Right ventricle myocardium superior (tissue), 1 donor: ENCODE measurements around the gene LMNB1. TPM values are rescaled to one million over a fixed set of nuclear protein-coding genes. Genes with fewer than 3 reads are reported as not detected.

Experiments used
- ATAC-seq: fragments of 200-7000 bp; cut with Tn5 transposase; one replicate; pipeline ENCODE4 v1.9.1; 2020; ENCODE audit warnings: mild to moderate bottlenecking; ENCODE audit not compliant: poor library complexity
- DNase-seq: peaks from one replicate; pipeline ENCODE4 v3.0.0-alpha.2; 2020
- intact Hi-C: fragments of 100-400 bp; cut with DNase I; formaldehyde crosslinking; loops from one replicate; pipeline ENCODE4 v1.11.2; 2022
- total RNA-seq: library from RNA; stranded (reverse); fragmentation: NEBNext Ultra II Directional; extraction: Animal tissue kit (Norgen Biotek cat#: 25700); gene quantifications from one replicate; pipeline ENCODE4 v1.2.1, GENCODE V29; 2021
- donor health status: DM: no; HTN: yes; CAD: no; lungs with severe emphysema.

LMNB1 gene
- total RNA-seq, 1 donor from 2014 or later: 2.6 TPM

DNA sequence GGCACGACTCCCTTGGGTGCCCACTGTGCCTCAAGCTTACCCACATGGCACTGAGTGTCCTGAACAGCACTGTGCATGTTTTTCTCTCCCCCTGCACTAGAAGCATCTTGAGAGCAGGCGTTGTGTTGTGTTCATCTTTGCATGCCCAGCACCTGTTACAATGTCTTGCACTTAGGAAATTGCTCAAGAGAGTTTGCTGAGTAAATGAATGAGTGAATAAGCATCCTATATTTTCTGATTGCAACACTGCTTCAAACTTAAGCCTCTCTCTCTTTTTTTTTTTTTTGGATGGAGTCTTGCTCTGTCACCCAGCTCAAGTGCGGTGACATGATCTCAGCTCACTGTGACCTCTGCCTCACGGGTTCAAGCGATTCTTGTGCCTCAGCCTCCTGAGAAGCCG lies 94.5 kb downstream of the LMNB1 start:
- ATAC-seq: no peak

DNA sequence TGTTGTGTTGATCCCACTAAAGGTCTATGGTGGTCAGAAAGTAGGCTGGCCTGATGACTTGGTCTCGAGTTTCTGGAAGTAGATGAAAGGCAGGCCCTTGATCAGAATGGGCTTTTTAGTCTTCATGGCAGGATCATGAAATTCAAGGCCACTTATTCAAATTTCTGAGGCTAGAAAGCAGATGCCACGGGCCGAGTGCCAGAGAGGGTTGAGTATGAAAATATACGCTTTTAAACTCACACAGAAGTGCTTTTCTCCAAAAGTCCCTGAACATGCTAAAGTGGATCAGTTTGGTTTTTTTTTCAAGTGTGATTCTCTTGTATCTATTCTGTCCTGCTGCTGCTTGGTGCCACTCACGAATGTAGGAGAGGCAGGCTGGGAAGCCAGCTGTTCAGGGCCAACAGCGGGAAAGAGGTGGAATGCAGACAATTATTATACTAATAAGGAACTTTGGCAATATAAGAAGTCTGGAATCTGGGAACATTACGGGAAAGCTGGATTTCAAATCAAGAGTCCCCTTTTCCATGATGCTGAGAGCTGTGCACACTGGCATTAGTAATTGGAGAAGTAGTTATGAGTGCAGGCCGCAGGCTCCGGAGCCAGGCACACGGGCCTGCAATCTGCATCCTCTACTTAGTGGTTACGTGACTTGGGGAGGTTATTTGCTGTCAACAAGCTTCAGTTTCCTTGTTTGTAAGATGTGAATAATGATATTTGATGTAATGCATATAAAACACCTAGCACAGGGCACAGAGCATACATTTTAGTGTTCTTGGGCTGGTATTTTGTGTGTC lies 95.8 kb downstream of the LMNB1 start:
- ATAC-seq: no peak
- intact Hi-C loops: no loop called here
- DNase-seq: no peak

More for the DNA sequence above, 94.5 kb downstream of the LMNB1 start:
- DNase-seq: no peak
- intact Hi-C loops: no loop called here

DNA sequence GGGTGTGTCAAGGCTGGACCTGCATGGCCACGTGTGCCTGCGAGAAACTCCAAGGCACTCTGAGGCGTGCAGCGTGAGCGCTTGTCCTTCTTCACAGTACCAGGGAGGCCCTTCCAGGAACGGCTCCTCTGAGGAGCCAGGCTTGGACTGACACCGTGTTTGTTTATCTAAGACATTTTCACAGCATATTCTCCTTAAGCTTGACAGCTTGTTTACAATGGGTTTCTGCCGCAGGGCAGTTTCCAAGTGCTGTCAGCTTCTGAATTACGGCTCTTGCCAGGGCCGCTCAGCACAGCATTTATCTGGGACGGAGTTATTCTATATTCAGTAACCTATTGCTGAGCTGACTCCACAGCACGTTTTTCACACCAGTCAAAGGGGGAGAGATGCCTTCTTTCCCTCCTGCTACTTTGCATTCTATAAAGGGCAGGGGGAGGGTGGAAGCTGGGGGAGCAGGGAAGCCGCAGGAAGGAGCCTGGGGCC lies 98.4 kb downstream of the LMNB1 start:
- ATAC-seq (peak; percentile 69), DNase-seq (no peak)
- intact Hi-C loops: no loop called here

DNA sequence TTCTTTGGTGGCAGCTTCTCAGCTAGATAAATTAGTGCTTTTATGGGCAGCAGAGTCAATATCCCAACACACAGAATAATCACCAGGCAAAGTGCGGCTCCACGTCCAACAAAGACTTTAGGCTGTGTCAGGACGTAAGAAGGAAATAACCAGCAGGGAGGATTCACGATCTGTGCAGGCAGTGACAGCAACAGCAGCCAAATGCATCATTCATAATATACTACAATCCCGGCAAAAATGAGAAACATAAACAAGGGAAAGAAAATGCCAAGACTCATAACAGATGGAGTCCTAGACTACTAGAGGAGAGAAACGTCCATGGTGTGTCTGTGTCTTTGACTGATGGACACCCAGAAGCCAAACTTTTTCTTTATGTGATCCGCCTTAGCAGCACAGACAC lies 100.7 kb downstream of the LMNB1 start:
- no peak for DNase-seq
- intact Hi-C loops: no loop called here

DNA sequence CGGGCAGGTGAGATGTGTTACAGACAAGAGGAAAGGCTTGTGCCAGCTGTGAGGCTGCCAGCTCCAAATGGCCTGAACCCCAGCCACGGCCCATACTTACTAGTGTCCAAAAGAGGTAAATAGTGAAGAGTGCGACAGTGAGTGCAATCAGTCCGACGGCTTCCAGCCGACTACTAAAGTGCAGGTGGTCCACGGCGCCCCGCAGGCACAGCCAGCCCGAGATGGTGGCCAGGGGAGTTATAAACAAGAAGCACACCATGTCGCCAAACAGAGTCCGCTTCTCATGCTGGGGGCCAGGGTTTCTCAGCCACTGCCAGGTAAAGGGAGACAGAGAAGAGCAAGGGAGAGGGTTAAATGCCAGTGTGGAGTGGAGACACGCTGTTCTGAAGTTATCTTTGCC lies 101.1 kb downstream of the LMNB1 start:
- DNase-seq: no peak
- peak; percentile 12 for ATAC-seq
- intact Hi-C loops: no loop called here

More for the DNA sequence above, 100.7 kb downstream of the LMNB1 start:
- no peak for ATAC-seq

DNA sequence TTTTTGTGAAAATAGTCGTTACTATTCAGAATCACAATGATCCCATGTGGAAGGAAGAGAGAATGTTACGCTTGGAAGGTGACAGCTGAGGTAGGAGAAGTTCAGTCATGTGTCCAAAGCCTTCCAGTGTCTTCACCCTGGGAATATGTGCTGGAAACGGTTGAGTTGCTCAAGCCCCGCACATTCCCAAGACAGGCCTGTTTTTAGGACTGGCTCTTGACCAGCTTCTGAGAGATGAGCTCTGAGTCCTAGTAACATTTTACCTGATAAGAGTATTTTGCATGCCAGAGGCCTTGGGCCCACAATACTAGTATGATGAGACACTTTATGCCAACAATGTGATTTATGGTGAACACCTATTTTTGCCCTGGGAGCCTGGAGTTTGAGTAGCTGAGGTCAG lies 101.7 kb downstream of the LMNB1 start:
- intact Hi-C loops: no loop called here
- DNase-seq (no peak), ATAC-seq (no peak)

DNA sequence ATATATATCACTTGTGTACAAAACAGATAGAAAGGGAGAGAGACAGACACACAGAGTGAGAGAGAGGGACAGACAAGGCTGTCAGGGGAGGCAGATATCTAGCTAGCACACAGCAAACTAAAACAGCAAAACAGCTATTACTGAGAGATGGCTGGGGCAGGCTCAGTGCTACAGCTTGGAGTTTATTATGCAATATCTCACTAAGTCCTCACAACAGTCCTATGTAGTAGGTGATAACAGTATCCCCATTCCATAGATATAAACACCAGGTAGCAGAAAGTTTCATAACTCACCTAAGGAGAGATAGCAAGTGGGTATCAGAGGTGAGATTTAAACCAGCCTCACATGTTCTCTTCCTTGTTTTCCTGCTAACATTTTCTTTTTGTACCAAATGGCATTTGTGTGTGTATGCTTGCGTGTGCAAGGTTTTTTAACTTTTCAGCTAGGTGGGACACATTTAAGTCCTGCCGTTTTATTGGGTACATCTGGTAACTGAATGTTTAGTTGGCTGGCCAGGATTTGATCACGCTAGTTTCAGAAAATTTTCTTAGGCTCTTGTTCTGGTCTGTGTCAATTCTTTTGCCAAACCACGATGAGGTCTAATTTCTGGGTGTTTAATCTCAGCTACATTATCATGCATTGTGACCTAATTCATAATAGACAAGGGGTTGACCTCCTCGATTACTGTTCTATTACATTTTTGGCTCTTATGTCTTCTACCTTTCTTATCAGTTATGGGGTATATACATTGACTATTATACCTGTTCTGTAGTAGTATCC lies 105.1 kb downstream of the LMNB1 start:
- DNase-seq: no peak
- intact Hi-C loops: no loop called here
- ATAC-seq: no peak

DNA sequence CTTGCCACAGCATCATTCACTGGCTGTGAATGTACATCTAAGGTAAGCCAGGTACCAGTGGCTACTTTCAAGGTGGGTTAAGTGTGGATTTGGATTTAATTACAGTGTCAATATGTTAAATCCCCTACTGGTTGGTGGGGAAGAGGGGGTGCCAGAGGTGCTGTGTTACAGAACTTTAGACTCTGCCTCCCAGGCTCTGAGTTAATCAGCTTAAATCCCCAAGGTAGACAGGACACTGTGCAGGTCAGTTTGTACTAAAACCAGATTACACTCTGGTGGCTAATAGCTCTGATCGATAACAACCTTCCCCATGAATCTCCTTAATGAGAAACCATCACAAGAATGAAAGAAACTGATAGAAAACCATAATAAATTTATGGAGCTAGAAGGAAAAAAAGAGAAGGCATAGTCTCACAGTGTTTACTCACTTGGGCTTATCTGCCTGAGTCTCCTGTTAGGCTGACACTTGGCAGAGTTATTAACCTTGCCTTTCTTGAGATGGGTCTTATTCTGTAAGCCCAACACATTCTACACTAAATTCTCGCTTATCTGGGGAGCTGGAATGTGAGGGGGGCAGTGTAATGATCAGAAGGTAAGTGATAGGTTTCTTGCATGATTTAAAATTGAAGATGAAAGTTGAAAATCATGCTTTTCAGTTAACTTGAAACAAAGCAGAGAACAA lies 106.8 kb downstream of the LMNB1 start:
- ATAC-seq (no peak), DNase-seq (no peak)
- intact Hi-C loops: no loop called here

DNA sequence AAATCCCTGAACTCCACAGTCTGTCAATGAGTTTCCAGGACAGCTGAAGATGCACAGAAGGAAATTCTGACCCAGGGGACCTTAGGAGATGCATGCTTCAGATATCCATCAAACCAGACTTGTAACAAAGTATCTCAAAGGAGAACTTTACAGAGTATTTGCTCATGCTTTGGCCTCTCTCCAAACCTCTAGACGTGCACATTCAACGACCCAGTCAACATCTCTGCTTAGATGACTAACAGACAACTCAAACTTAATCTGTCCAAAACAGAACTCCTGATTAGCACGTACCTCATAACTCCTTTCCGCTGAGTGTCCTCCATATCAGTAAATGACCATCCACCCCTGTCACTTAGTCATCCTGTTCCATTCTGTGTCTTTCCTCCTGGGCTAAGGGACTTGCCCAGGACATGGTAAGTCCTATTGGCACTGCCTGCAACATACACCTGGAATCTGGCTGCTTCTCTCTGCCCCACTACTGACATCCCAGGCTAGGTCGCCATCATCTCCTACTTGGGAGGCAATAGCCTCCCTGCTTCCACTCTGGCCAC lies 107.4 kb downstream of the LMNB1 start:
- peak; percentile 56 for ATAC-seq
- intact Hi-C loops: no loop called here
- DNase-seq: no peak

Other genes with a start within 250 kb of the LMNB1 start
- 41.6 TPM for gene ALDH7A1, start 181.9 kb upstream of the LMNB1 start, total RNA-seq
- gene PHAX, start 176.2 kb upstream of the LMNB1 start, total RNA-seq: 27.7 TPM